ENCODE data around the gene SLC31A1. TPM values are rescaled to one million over a fixed set of nuclear protein-coding genes. Genes with fewer than 3 reads are reported as not detected.

SLC31A1 gene
- total and polyA plus RNA-seq, 2 donors (not counting 3 experiments of a cell fraction or from before 2014, with no cell fraction given), result 13.5 to 22.7 TPM

- no peaks in the 10 kb centered on the region for H4K20me1 ChIP-seq (replicated peaks; ENCODE audit: control insufficient read depth, extremely low read depth, insufficient read depth, low read length)
- no peaks in the 10 kb centered on the region for H3K4me1 ChIP-seq (ENCODE audit: control insufficient read depth, extremely low read depth, insufficient read depth, low read length)
- no peaks in the 10 kb centered on the region for H3K79me2 ChIP-seq (ENCODE audit: control insufficient read depth, insufficient read depth, low read length)
- H3K27ac ChIP-seq (ENCODE audit: insufficient read depth, low read depth, low read length), result no peak overlapping the region
- H3K9ac ChIP-seq (replicated peaks; ENCODE audit: extremely low read depth, insufficient read depth, low read length), result no peak overlapping the region
- intact Hi-C loops (cut with micrococcal nuclease), result no loop called here
- peaks cover 5 to 14% of the 10 kb centered on the region in 2 experiments for H3K36me3 ChIP-seq (ENCODE audit: control insufficient read depth in 2 of 2, extremely low read depth in 1 of 2, insufficient read depth in 2 of 2, low read length in 2 of 2)
- no peaks in the 10 kb centered on the region for H3K9me3 ChIP-seq (replicated peaks; ENCODE audit: control insufficient read depth, insufficient read depth, low read length)
- ChIA-PET POLR2A (no interaction called here), CTCF (interaction anchor here (1.0 kb wide), 1 partner anchor 9 kb away, joined by 5 read pairs; no protein-coding TSS in a partner anchor)
- dilution Hi-C loops (cut with MboI; ENCODE audit: extremely low pct_ligation_motif_present, low sequenced_read_pairs), result no loop called here
- TF ChIP-seq CTCF (IDR thresholded peaks at IDR 0.05; ENCODE audit: extremely low read depth in 1 of 2, insufficient read depth in 1 of 2, low read depth in 1 of 2, low read length in 2 of 2) (no peak), GATA2 (IDR thresholded peaks at IDR 0.05; ENCODE audit: insufficient read depth, insufficient read length, low read depth, low read length) (no peak), FOS (IDR thresholded peaks at IDR 0.05; ENCODE audit: borderline replicate concordance, insufficient read depth, low read length) (no peak), JUN (IDR thresholded peaks at IDR 0.05; ENCODE audit: borderline replicate concordance, insufficient read depth, insufficient read length, low read depth) (no peak), POLR2A (IDR thresholded peaks at IDR 0.05; ENCODE audit: low read depth, low read length) (no peak), MYC (IDR thresholded peaks at IDR 0.05; ENCODE audit: low read depth, low read length) (no peak), POLR2AphosphoS5 (IDR thresholded peaks at IDR 0.05; ENCODE audit: insufficient read depth, low read depth, low read length) (no peak)
- TF ChIP-seq, protein P1, sequence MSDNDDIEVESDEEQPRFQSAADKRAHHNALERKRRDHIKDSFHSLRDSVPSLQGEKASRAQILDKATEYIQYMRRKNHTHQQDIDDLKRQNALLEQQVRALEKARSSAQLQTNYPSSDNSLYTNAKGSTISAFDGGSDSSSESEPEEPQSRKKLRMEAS (IDR thresholded peaks at IDR 0.05; ENCODE audit: insufficient read depth, insufficient read length), result no peak
- FAIRE-seq (no peak), DNase-seq (ENCODE audit: low read depth, low spot score) (no peak)
- no peaks in the 10 kb centered on the region for H3K9me1 ChIP-seq (replicated peaks; ENCODE audit: control insufficient read depth, extremely low read depth, insufficient read depth, low read length)
- no peak overlapping the region for H3K4me3 ChIP-seq (replicated peaks in 1 of 3; ENCODE audit: insufficient read depth in 1 of 3, low read depth in 1 of 3, low read length in 3 of 3)
- H2AFZ ChIP-seq (ENCODE audit: low read depth, low read length), result no peak overlapping the region
- H3K27me3 ChIP-seq (ENCODE audit: control insufficient read depth in 2 of 2, insufficient read depth in 2 of 2, low read length in 2 of 2), result no peaks in the 10 kb centered on the region
- no peak overlapping the region for H3K4me2 ChIP-seq (ENCODE audit: insufficient read depth, low read length)
- BruUV-seq (replicated peaks), result no TSS peak
Measured at GRCh38 chr9:113199683-113200329, 21.5 kb upstream of the SLC31A1 start.
